ENCODE data around the gene KIAA0825.
"Not testable (repeated sequence)": the region's sequence is repeated elsewhere in the genome, so short reads cannot be mapped to it uniquely, and the experiment has no call there.

DNA sequence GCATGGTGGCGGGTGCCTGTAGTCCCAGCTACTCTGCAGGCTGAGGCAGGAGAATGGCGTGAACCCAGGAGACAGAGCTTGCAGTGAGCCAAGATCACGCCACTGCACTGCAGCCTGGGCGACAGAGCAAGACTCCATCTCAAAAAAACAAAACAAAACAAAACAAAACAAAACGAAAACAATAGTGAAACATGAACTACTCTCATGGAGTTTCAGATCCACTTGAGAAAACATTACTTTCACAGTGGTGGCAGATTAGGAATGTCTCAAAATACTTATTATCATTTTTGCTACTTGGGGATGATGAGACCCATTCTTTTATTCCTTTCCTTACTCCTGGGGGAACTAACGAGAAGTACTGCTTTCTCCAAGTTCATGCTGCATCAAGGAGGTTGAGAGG lies 448.2 kb downstream of the KIAA0825 start:
- TF ChIP-seq, protein P1, sequence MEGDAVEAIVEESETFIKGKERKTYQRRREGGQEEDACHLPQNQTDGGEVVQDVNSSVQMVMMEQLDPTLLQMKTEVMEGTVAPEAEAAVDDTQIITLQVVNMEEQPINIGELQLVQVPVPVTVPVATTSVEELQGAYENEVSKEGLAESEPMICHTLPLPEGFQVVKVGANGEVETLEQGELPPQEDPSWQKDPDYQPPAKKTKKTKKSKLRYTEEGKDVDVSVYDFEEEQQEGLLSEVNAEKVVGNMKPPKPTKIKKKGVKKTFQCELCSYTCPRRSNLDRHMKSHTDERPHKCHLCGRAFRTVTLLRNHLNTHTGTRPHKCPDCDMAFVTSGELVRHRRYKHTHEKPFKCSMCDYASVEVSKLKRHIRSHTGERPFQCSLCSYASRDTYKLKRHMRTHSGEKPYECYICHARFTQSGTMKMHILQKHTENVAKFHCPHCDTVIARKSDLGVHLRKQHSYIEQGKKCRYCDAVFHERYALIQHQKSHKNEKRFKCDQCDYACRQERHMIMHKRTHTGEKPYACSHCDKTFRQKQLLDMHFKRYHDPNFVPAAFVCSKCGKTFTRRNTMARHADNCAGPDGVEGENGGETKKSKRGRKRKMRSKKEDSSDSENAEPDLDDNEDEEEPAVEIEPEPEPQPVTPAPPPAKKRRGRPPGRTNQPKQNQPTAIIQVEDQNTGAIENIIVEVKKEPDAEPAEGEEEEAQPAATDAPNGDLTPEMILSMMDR (IDR thresholded peaks at IDR 0.05): not testable (repeated sequence)
- TF ChIP-seq POLR2A, EP300 (IDR thresholded peaks at IDR 0.05): not testable (repeated sequence)
